ENCODE data around the gene GPD2.
"Not testable (repeated sequence)": the region's sequence is repeated elsewhere in the genome, so short reads cannot be mapped to it uniquely, and the experiment has no call there.

GPD2 gene

DNA sequence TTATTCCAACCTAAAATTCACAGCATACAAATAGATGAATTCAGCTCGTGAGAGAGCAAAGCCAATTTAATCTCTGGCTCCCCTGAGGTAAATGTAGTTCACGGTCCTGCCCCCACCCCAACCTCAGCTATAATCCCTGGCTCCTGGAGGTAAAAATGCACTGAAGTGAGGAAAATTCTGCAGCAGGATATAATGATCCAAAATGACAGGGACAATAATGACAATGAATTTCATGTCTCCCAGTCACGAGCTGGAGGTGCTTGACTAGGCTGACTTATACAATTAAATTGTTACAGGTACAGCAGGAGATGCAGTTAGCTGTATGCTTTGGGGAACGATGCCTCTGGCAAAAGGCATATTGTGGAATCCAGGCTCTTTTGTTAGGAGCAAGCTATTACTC, 82.0 kb downstream of the GPD2 start:
- TF ChIP-seq, protein P1, sequence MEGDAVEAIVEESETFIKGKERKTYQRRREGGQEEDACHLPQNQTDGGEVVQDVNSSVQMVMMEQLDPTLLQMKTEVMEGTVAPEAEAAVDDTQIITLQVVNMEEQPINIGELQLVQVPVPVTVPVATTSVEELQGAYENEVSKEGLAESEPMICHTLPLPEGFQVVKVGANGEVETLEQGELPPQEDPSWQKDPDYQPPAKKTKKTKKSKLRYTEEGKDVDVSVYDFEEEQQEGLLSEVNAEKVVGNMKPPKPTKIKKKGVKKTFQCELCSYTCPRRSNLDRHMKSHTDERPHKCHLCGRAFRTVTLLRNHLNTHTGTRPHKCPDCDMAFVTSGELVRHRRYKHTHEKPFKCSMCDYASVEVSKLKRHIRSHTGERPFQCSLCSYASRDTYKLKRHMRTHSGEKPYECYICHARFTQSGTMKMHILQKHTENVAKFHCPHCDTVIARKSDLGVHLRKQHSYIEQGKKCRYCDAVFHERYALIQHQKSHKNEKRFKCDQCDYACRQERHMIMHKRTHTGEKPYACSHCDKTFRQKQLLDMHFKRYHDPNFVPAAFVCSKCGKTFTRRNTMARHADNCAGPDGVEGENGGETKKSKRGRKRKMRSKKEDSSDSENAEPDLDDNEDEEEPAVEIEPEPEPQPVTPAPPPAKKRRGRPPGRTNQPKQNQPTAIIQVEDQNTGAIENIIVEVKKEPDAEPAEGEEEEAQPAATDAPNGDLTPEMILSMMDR (IDR thresholded peaks at IDR 0.05; ENCODE audit: insufficient read depth, low read depth, low read length, missing control alignments), result no peak
- DNase-seq (ENCODE audit: low read depth), result no peak

DNA sequence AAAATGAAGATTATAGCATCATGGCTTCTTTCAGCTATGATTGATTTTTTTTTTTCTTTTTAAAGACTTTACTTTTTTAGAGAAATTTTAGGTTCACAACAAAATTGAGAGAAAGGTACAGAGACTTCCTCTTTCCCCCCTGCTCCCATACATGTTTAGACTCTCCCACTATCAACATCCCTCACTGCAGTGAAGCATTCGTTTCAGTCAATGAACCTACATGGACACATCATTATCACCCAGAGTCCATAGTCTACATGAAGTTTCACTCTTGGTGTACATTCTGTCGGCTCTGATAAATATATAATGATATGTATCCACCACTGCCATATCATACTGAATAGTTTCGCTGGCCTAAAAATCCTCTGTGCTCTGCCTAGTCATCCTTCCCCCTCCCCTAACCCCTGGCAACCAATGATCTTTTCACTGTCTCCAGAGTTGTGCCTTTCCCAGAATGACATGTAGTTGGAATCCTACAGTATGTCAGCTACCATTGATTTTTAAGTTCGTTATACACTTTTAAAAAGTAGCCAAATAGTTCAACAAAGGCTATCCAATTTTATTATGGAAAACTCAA, 86.8 kb downstream of the GPD2 start:
- TF ChIP-seq, protein P1 (IDR thresholded peaks at IDR 0.05; ENCODE audit: insufficient read depth, low read depth, low read length, missing control alignments), result no peak
- no peak overlapping the region for H3K4me3 ChIP-seq (ENCODE audit: low read length)

More for the DNA sequence above, 82.0 kb downstream of the GPD2 start:
- no peak overlapping the region for H3K4me3 ChIP-seq (ENCODE audit: low read length)

DNA sequence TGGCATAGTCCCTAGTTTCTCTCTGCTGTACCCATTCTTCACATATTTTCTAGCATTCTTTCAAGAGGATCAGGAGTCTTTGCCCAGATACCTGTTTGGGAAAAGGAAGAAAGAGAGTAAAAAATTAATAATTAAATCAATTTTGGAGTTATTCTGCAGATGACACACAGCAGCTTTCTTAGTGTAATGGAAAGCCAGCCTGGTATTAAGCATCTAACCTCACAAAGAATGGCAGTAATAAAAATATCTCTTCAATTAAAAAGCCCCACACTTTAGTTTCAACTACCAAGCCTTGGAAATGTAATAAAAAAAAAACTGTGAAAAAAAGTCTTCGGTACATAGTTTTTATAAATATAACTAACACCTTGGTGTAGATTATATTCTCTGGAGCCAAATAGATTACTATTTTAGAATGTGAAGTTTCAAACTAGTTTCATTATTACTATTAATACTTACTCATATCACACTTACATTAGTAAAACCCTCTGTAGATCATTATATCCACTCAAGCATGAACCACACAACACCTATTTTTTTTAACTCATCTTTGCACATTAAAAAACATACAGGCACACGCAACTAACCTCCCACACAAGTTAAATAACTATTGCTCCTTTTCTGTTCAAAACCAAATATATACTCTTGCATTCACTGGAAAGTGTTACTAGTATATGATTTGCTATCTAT, 90.9 kb downstream of the GPD2 start:
- TF ChIP-seq, protein P1 (IDR thresholded peaks at IDR 0.05; ENCODE audit: insufficient read depth, low read depth, low read length, missing control alignments), result no peak
- no peak for DNase-seq (ENCODE audit: low read depth)
- H3K4me3 ChIP-seq (ENCODE audit: low read length), result no peak overlapping the region

More for the DNA sequence above, 86.8 kb downstream of the GPD2 start:
- DNase-seq (ENCODE audit: low read depth), result no peak

DNA sequence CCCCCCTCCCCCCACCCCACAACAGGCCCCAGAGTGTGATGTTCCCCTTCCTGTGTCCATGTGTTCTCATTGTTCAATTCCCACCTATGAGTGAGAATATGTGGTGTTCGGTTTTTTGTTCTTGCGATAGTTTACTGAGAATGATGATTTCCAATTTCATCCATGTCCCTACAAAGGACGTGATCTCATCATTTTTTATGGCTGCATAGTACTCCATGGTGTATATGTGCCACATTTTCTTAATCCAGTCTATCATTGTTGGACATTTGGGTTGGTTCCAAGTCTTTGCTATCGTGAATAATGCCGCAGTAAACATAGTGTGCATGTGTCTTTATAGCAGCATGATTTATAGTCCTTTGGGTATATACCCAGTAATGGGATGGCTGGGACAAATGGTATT, 92.4 kb downstream of the GPD2 start:
- not testable (repeated sequence) for H3K4me3 ChIP-seq (ENCODE audit: low read length); DNase-seq (ENCODE audit: low read depth)

DNA sequence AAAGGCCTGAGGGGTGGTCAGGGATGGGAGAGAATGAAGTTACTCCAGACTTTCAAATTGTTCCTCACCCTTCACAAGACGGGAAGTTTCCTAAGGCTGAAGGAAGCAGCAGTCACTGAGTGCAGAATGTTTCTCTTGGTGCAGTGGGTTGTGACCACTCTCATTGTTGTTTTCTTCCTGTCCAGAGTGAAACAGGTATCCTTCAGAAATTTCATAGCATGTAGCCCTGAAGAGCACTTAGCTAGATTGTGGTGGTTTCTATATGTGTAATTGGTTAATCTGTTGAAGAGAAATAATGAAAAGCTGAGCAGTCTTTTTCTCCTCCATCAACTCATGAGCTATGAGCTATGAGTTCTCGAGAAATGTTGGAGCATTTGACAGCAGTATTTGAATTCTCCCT, 96.8 kb downstream of the GPD2 start:
- no peak for DNase-seq (ENCODE audit: low read depth)
- no peak overlapping the region for H3K4me3 ChIP-seq (ENCODE audit: low read length)
- TF ChIP-seq, protein P1 (IDR thresholded peaks at IDR 0.05; ENCODE audit: insufficient read depth, low read depth, low read length, missing control alignments), result no peak

DNA sequence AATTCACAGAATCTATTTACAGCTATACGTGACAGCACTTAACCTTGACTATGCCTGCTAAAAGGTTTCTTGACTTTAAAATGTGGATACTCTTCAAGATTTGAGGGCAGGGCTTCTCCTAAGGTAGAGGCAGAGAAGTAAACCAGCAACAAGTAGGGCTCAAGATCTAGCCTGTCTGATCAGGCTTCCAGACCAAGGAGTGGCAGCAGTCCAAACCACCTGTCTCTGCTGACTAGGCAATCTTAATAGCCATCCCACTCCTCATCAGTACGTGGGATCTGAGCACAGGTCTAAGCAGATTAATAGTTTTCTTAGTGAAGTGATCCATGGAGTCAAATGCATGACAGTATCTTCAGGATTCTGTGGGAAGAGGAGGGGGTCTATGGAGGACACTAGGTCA, 100.4 kb downstream of the GPD2 start:
- DNase-seq (ENCODE audit: low read depth), result peak; percentile 55
- no peak overlapping the region for H3K4me3 ChIP-seq (ENCODE audit: low read length)
- TF ChIP-seq, protein P1 (IDR thresholded peaks at IDR 0.05; ENCODE audit: insufficient read depth, low read depth, low read length, missing control alignments), result no peak

DNA sequence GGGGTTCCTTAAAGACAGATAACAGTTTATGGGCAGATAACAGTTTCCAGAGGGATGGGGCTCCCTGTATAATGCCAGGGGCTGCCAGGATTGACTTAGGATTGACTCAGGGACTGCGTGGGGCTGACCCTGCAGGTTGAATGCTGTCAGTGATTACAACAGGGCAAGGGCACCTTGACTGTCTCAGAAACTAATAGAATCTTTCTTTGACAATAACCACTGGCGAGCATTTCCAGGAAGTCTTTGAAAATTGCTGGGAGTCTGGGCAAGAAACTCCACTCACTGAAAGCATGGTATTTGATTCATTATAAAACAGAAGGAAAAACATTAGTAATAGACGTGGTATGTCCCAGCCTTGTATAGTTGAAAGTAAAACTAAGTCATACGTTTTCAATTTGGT, 101.0 kb downstream of the GPD2 start:
- H3K4me3 ChIP-seq (ENCODE audit: low read length), result no peak overlapping the region
- TF ChIP-seq, protein P1 (IDR thresholded peaks at IDR 0.05; ENCODE audit: insufficient read depth, low read depth, low read length, missing control alignments), result no peak
- peak; percentile 58 for DNase-seq (ENCODE audit: low read depth)
